GM21619 (cell line): ENCODE results near the gene CHST11.

Source experiments
- ATAC-seq: cut with Tn5 transposase; IDR thresholded peaks from one replicate; pipeline ENCODE4 v1.9.1; 2021; ENCODE audit not compliant: unreplicated experiment

CHST11 gene

GRCh38 chr12:104459368-104459909 is 2.7 kb downstream of the CHST11 start:
- no peak for ATAC-seq

GRCh38 chr12:104460041-104460719 is 3.4 kb downstream of the CHST11 start:
- no peak for ATAC-seq

- no peak for ATAC-seq
Observed at GRCh38 chr12:104460973-104461698, 4.4 kb downstream of the CHST11 start.

- no peak for ATAC-seq
Observed at GRCh38 chr12:104462325-104462724, 5.6 kb downstream of the CHST11 start.

- peak; percentile 51 for ATAC-seq
Observed at GRCh38 chr12:104462931-104463339, 6.2 kb downstream of the CHST11 start.

GRCh38 chr12:104463368-104463767 is 6.6 kb downstream of the CHST11 start:
- no peak for ATAC-seq

GRCh38 chr12:104464899-104465298 is 8.2 kb downstream of the CHST11 start:
- ATAC-seq: no peak

- no peak for ATAC-seq
Observed at GRCh38 chr12:104466709-104467345, 10.1 kb downstream of the CHST11 start.

GRCh38 chr12:104467346-104467837 is 10.6 kb downstream of the CHST11 start:
- ATAC-seq: no peak

- ATAC-seq: no peak
Observed at GRCh38 chr12:104468371-104468770, 11.6 kb downstream of the CHST11 start.

GRCh38 chr12:104469066-104469465 is 12.3 kb downstream of the CHST11 start:
- ATAC-seq: no peak

GRCh38 chr12:104469523-104469922 is 12.8 kb downstream of the CHST11 start:
- no peak for ATAC-seq

GRCh38 chr12:104470521-104470920 is 13.8 kb downstream of the CHST11 start:
- ATAC-seq: no peak

GRCh38 chr12:104471336-104471735 is 14.6 kb downstream of the CHST11 start:
- ATAC-seq: no peak

- ATAC-seq: no peak
Observed at GRCh38 chr12:104472748-104473147, 16.0 kb downstream of the CHST11 start.

- peak; percentile 61 for ATAC-seq
Observed at GRCh38 chr12:104473374-104473983, 16.7 kb downstream of the CHST11 start.

GRCh38 chr12:104475271-104475670 is 18.5 kb downstream of the CHST11 start:
- ATAC-seq: no peak

- ATAC-seq: no peak
Observed at GRCh38 chr12:104477510-104478390, 21.0 kb downstream of the CHST11 start.

GRCh38 chr12:104478396-104479122 is 21.8 kb downstream of the CHST11 start:
- ATAC-seq: peak; percentile 92
